ENCODE data around the gene CEP97.

- TF ChIP-seq CTCF (IDR thresholded peaks at IDR 0.05), result no peak
- TF ChIP-seq EZH2 (IDR thresholded peaks at IDR 0.05; ENCODE audit: borderline replicate concordance, insufficient read depth, low read depth, low read length, poor library complexity, severe bottlenecking), result no peak
Measured at GRCh38 chr3:101758224-101758623, 33.8 kb downstream of the CEP97 start.

Measured in B cell (primary cell).